GM12878 (cell line): ENCODE data around the gene FBXL2. TPM values are rescaled to one million over a fixed set of nuclear protein-coding genes. Genes with fewer than 3 reads are reported as not detected.

Experiments used
- ATAC-seq: fragments of 200-7000 bp; cut with Tn5 transposase; 3 replicates; pipeline ENCODE4 v1.9.1; 2020; ENCODE audit warnings: mild to moderate bottlenecking, moderate library complexity
- BruUV-seq: library from RNA; stranded (reverse); fragments of 400-500 nt; replicated peaks from 2 replicates; lab custom pipeline; 2021; lab: Mats Ljungman, UMichigan
- CTCF ChIA-PET: fragments of 300-600 bp; sonication (Branson Sonifier 250); formaldehyde crosslinking; extraction: SDS; loops from one replicate; lab custom pipeline; 2021; ENCODE audit warnings: inconsistent platforms; lab: Yijun Ruan, JAX
- POLR2A ChIA-PET: fragments of 350-600 bp; formaldehyde crosslinking; extraction: SDS; loops from one replicate; lab custom pipeline; 2021; ENCODE audit warnings: inconsistent platforms; lab: Charles Lee
- RAD21 ChIA-PET: fragments of 300-600 bp; sonication (Branson Sonifier 250); formaldehyde crosslinking; loops from one replicate; lab custom pipeline; 2023; ENCODE audit warnings: antibody characterized with exemption; ENCODE audit not compliant: unreplicated experiment; lab: Charles Lee
- SMC1A ChIA-PET: fragments of 300-600 bp; sonication (Branson Sonifier 250); formaldehyde crosslinking; loops from one replicate; lab custom pipeline; 2023; ENCODE audit not compliant: unreplicated experiment, uncharacterized antibody; lab: Charles Lee
- DNase-seq: peaks from one replicate; pipeline ENCODE4 v3.0.0-alpha.2; 2011; ENCODE audit warnings: low read depth, low spot score
- FAIRE-seq: peaks from 3 replicates; lab custom pipeline; 2011; peaks lifted over from hg19 to GRCh38; lab: Jason Lieb, UNC
- H2AFZ ChIP-seq: 2 replicates; pipeline ENCODE4 v1.6.0; 2011; ENCODE audit warnings: low read depth, low read length, control low read depth; ENCODE audit not compliant: control insufficient read depth
- H3K27ac ChIP-seq: 2 replicates; pipeline ENCODE4 v1.5.1; 2011; ENCODE audit warnings: control low read depth; ENCODE audit not compliant: control insufficient read depth, insufficient read depth
- H3K27me3 ChIP-seq, 2 experiments: replicated peaks in 1 of 2; 2 replicates each; pipeline versions ENCODE4 v1.6.0 to v1.6.1; 2011; ENCODE audit warnings: low read length in 1 of 2; ENCODE audit not compliant: control insufficient read depth in 2 of 2, insufficient read depth in 2 of 2
- H3K36me3 ChIP-seq, 2 experiments: 2 replicates each; pipeline ENCODE4 v1.5.1; 2011; ENCODE audit warnings: low read length in 1 of 2; ENCODE audit not compliant: control insufficient read depth in 2 of 2, insufficient read depth in 2 of 2
- H3K4me1 ChIP-seq: 2 replicates; pipeline ENCODE4 v1.6.1; 2011; ENCODE audit warnings: mild to moderate bottlenecking, low read length, moderate library complexity, mixed read lengths; ENCODE audit not compliant: control insufficient read depth, insufficient read depth
- H3K4me2 ChIP-seq: 2 replicates; pipeline ENCODE4 v1.6.0; 2011; ENCODE audit warnings: control low read depth; ENCODE audit not compliant: control insufficient read depth, insufficient read depth
- H3K4me3 ChIP-seq: fragments of 200-600 bp; sonication (generic); 2 replicates; pipeline ENCODE4 v1.5.1; 2016
- H3K79me2 ChIP-seq: 2 replicates; pipeline ENCODE4 v1.6.0; 2011; ENCODE audit warnings: low read length; ENCODE audit not compliant: control insufficient read depth, insufficient read depth
- H3K9ac ChIP-seq: 2 replicates; pipeline ENCODE4 v1.8.0; 2011; ENCODE audit warnings: low read length, control low read depth, mixed read lengths; ENCODE audit not compliant: control insufficient read depth, insufficient read depth
- H3K9me3 ChIP-seq: replicated peaks from 3 replicates; pipeline ENCODE4 v1.5.1; 2011; ENCODE audit warnings: mild to moderate bottlenecking, low read length; ENCODE audit not compliant: control insufficient read depth, insufficient read depth
- H4K20me1 ChIP-seq: 2 replicates; pipeline ENCODE4 v1.6.0; 2011; ENCODE audit not compliant: control insufficient read depth, insufficient read depth
- BACH1 ChIP-seq: fragments of 450-650 bp; IDR thresholded peaks from 2 replicates; pipeline ENCODE4 v1.6.1; 2017; ENCODE audit warnings: mild to moderate bottlenecking, borderline replicate concordance
- CEBPB ChIP-seq, 2 experiments: fragments of 150-350 bp in 1 of 2; IDR thresholded peaks; 2 replicates each; pipeline ENCODE4 v1.6.1; 2012 to 2014; ENCODE audit warnings: low read depth in 2 of 2, low read length in 2 of 2, borderline replicate concordance in 1 of 2, inconsistent platforms in 1 of 2
- CHD1 ChIP-seq: IDR thresholded peaks from 2 replicates; pipeline ENCODE4 v1.6.1; 2012; ENCODE audit warnings: low read depth, low read length, improper control_type of control experiment
- ETV6 ChIP-seq, 2 experiments: fragments of 450-650 bp in 1 of 2; IDR thresholded peaks in 1 of 2; conservative IDR thresholded peaks in 1 of 2; 2 replicates each; pipeline ENCODE4 v1.6.1; 2014; ENCODE audit warnings: antibody characterized with exemption in 1 of 2, borderline replicate concordance in 1 of 2, low read depth in 1 of 2, mild to moderate bottlenecking in 1 of 2, moderate library complexity in 1 of 2
- IKZF1 ChIP-seq: fragments of 450-650 bp; conservative IDR thresholded peaks from 2 replicates; pipeline ENCODE4 v1.6.1; 2017; ENCODE audit warnings: antibody characterized with exemption, mild to moderate bottlenecking
- MTA3 ChIP-seq: IDR thresholded peaks from 2 replicates; pipeline ENCODE4 v1.6.1; 2012; ENCODE audit warnings: low read length, inconsistent platforms, borderline replicate concordance
- NBN ChIP-seq: fragments of 450-650 bp; IDR thresholded peaks from 2 replicates; pipeline ENCODE4 v1.6.1; 2016
- SIX5 ChIP-seq: IDR thresholded peaks from 2 replicates; pipeline ENCODE4 v1.6.1; 2011; ENCODE audit warnings: mild to moderate bottlenecking, low read depth, low read length, moderate library complexity; ENCODE audit not compliant: severe bottlenecking
- SMC3 ChIP-seq: IDR thresholded peaks from 2 replicates; pipeline ENCODE4 v1.6.1; 2011; ENCODE audit warnings: low read length, improper control_type of control experiment, borderline replicate concordance
- ZNF274 ChIP-seq: IDR thresholded peaks from one replicate; pipeline ENCODE4 v1.8.0; 2011; ENCODE audit not compliant: insufficient read length, insufficient read depth
- in situ Hi-C: fragments of 300-500 bp; cut with MboI; formaldehyde crosslinking; loops from 9 replicates; pipeline ENCODE4 v1.14.3; 2018; ENCODE audit warnings: mixed read lengths
- intact Hi-C: fragments of 100-400 bp; cut with micrococcal nuclease; formaldehyde crosslinking; loops from one replicate; pipeline ENCODE4 v1.14.2; 2022; ENCODE audit not compliant: unreplicated experiment
- polyA plus RNA-seq, 11 experiments: library from polyadenylated mRNA; depleted of rRNA in 4 of 11; unstranded in 6 of 11; stranded (reverse) in 5 of 11; fragments of >200 nt; fragmentation: Nextera tagmentation in 4 of 11; fragmentation: Illumina TruSeq in 1 of 11; extraction: Ambion mirVana in 4 of 11; extraction: Trizol in 1 of 11; gene quantifications; 1 replicate in 1 of 11; 2 replicates in 10 of 11; pipeline versions ENCODE4 v1.2.1 to v1.2.3, GENCODE V29; 2011 to 2016; ENCODE audit warnings: inconsistent platforms in 2 of 11, missing spikeins in 2 of 11, low read depth in 1 of 11
- total RNA-seq, 4 experiments: library from RNA; depleted of rRNA in 3 of 4; stranded (reverse); fragments of >200 nt in 3 of 4; fragmentation: Illumina TruSeq in 1 of 4; extraction: Trizol in 1 of 4; gene quantifications; 2 replicates each; pipeline versions ENCODE4 v1.2.1 to v1.2.3, GENCODE V29; 2013 to 2021
- TF ChIP-seq, protein P1 (sequence below): fragments of 450-650 bp; IDR thresholded peaks from 2 replicates; pipeline ENCODE4 v1.6.1; 2017; ENCODE audit warnings: borderline replicate concordance
- TF ChIP-seq, protein P2 (sequence below): IDR thresholded peaks from 2 replicates; pipeline ENCODE4 v1.6.1; 2012; ENCODE audit warnings: low read length, inconsistent platforms
- TF ChIP-seq, protein P3 (sequence below): fragments of 450-650 bp; IDR thresholded peaks from 2 replicates; pipeline ENCODE4 v1.6.1; 2016; ENCODE audit warnings: mild to moderate bottlenecking, moderate library complexity, borderline replicate concordance
- TF ChIP-seq, protein P4 (sequence below): fragments of 450-650 bp; conservative IDR thresholded peaks from 2 replicates; pipeline ENCODE4 v1.6.1; 2017; ENCODE audit warnings: mild to moderate bottlenecking, moderate library complexity

FBXL2 gene
- total and polyA plus RNA-seq, 10 of the 15 experiments (the other 5 are each of a cell fraction or from before 2014, with no cell fraction given): 0.04 to 0.72 (median 0.15) TPM; not detected in 1

DNA sequence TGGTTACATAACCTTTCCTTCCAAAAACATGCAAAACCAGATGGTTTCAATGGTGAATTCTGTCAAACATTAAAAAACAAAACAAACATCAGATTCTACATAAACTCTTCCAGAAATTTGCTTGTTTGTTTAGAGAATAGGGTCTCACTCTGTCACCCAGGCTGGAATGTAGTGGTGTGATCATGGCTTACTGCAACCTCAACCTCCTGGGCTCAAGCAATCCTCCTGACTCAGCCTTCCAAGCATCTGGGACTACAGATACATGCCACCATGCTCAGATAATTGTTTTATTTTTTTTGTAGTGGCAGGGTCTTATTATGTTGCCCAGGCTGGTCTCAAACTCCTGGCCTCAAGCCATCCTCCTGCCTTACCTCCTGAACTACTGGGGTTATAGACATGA is 36.1 kb downstream of the FBXL2 start:
- H3K4me1 ChIP-seq: no peaks in the 10 kb centered on the region
- H2AFZ ChIP-seq: no peak overlapping the region
- FAIRE-seq (no peak), ATAC-seq (no peak), DNase-seq (no peak)
- H3K9ac ChIP-seq: no peak overlapping the region
- no peaks in the 10 kb centered on the region for H3K79me2 ChIP-seq
- intact Hi-C loops: no loop called here
- no peaks in the 10 kb centered on the region for H4K20me1 ChIP-seq
- H3K4me2 ChIP-seq: no peak overlapping the region
- POLR2A ChIA-PET: no interaction called here
- H3K9me3 ChIP-seq: no peaks in the 10 kb centered on the region
- no peaks in the 10 kb centered on the region for H3K36me3 ChIP-seq
- no TSS peak for BruUV-seq
- CTCF ChIA-PET: no interaction called here
- SMC1A ChIA-PET: no interaction called here
- RAD21 ChIA-PET: no interaction called here
- no peak overlapping the region for H3K4me3 ChIP-seq
- TF ChIP-seq, protein P1, sequence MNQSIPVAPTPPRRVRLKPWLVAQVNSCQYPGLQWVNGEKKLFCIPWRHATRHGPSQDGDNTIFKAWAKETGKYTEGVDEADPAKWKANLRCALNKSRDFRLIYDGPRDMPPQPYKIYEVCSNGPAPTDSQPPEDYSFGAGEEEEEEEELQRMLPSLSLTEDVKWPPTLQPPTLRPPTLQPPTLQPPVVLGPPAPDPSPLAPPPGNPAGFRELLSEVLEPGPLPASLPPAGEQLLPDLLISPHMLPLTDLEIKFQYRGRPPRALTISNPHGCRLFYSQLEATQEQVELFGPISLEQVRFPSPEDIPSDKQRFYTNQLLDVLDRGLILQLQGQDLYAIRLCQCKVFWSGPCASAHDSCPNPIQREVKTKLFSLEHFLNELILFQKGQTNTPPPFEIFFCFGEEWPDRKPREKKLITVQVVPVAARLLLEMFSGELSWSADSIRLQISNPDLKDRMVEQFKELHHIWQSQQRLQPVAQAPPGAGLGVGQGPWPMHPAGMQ: no peak
- no peak for TF ChIP-seq CEBPB (IDR thresholded peaks at IDR 0.05; ENCODE audit: borderline replicate concordance in 1 of 2, low read depth in 2 of 2, low read length in 2 of 2)
- no peak for TF ChIP-seq ZNF274
- no peak for TF ChIP-seq SIX5
- TF ChIP-seq, protein P2, sequence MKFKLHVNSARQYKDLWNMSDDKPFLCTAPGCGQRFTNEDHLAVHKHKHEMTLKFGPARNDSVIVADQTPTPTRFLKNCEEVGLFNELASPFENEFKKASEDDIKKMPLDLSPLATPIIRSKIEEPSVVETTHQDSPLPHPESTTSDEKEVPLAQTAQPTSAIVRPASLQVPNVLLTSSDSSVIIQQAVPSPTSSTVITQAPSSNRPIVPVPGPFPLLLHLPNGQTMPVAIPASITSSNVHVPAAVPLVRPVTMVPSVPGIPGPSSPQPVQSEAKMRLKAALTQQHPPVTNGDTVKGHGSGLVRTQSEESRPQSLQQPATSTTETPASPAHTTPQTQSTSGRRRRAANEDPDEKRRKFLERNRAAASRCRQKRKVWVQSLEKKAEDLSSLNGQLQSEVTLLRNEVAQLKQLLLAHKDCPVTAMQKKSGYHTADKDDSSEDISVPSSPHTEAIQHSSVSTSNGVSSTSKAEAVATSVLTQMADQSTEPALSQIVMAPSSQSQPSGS: no peak
- no peak for TF ChIP-seq NBN
- TF ChIP-seq, protein P3, sequence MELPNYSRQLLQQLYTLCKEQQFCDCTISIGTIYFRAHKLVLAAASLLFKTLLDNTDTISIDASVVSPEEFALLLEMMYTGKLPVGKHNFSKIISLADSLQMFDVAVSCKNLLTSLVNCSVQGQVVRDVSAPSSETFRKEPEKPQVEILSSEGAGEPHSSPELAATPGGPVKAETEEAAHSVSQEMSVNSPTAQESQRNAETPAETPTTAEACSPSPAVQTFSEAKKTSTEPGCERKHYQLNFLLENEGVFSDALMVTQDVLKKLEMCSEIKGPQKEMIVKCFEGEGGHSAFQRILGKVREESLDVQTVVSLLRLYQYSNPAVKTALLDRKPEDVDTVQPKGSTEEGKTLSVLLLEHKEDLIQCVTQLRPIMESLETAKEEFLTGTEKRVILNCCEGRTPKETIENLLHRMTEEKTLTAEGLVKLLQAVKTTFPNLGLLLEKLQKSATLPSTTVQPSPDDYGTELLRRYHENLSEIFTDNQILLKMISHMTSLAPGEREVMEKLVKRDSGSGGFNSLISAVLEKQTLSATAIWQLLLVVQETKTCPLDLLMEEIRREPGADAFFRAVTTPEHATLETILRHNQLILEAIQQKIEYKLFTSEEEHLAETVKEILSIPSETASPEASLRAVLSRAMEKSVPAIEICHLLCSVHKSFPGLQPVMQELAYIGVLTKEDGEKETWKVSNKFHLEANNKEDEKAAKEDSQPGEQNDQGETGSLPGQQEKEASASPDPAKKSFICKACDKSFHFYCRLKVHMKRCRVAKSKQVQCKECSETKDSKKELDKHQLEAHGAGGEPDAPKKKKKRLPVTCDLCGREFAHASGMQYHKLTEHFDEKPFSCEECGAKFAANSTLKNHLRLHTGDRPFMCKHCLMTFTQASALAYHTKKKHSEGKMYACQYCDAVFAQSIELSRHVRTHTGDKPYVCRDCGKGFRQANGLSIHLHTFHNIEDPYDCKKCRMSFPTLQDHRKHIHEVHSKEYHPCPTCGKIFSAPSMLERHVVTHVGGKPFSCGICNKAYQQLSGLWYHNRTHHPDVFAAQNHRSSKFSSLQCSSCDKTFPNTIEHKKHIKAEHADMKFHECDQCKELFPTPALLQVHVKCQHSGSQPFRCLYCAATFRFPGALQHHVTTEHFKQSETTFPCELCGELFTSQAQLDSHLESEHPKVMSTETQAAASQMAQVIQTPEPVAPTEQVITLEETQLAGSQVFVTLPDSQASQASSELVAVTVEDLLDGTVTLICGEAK: no peak
- no peak for TF ChIP-seq ETV6 (conservative IDR thresholded peaks at IDR 0.05 in 1 of 2, IDR thresholded peaks at IDR 0.05 in 1 of 2; ENCODE audit: borderline replicate concordance in 1 of 2, low read depth in 1 of 2)
- TF ChIP-seq, protein P4, sequence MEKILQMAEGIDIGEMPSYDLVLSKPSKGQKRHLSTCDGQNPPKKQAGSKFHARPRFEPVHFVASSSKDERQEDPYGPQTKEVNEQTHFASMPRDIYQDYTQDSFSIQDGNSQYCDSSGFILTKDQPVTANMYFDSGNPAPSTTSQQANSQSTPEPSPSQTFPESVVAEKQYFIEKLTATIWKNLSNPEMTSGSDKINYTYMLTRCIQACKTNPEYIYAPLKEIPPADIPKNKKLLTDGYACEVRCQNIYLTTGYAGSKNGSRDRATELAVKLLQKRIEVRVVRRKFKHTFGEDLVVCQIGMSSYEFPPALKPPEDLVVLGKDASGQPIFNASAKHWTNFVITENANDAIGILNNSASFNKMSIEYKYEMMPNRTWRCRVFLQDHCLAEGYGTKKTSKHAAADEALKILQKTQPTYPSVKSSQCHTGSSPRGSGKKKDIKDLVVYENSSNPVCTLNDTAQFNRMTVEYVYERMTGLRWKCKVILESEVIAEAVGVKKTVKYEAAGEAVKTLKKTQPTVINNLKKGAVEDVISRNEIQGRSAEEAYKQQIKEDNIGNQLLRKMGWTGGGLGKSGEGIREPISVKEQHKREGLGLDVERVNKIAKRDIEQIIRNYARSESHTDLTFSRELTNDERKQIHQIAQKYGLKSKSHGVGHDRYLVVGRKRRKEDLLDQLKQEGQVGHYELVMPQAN: no peak
- no peak for TF ChIP-seq SMC3
- TF ChIP-seq BACH1: no peak
- no peak for TF ChIP-seq IKZF1
- TF ChIP-seq MTA3: no peak
- no peak for TF ChIP-seq CHD1
- TF ChIP-seq, all 136 proteins: peak for 0
- no peak overlapping the region for H3K27ac ChIP-seq
- no peaks in the 10 kb centered on the region; a peak in 1 of 4 replicates for H3K27me3 ChIP-seq
- in situ Hi-C loops: no loop called here
